HG03558 (cell line): ENCODE results near the gene GFRA1.

Experiments used
- ATAC-seq: cut with Tn5 transposase; IDR thresholded peaks from one replicate; pipeline ENCODE4 v1.9.1; 2021; ENCODE audit warnings: moderate number of reproducible peaks; ENCODE audit not compliant: unreplicated experiment; ENCODE audit errors: extremely low read depth

The GFRA1 gene

GRCh38 chr10:116134322-116134721 is 138.7 kb downstream of the GFRA1 start:
- ATAC-seq, result no peak

GRCh38 chr10:116133634-116134033 is 139.4 kb downstream of the GFRA1 start:
- ATAC-seq, result no peak

- ATAC-seq, result no peak
Observed at GRCh38 chr10:116132780-116133399, 140.1 kb downstream of the GFRA1 start.

- ATAC-seq, result no peak
Observed at GRCh38 chr10:116130006-116130405, 143.0 kb downstream of the GFRA1 start.

- ATAC-seq, result no peak
Observed at GRCh38 chr10:116126954-116127695, 145.9 kb downstream of the GFRA1 start.

- no peak for ATAC-seq
Observed at GRCh38 chr10:116126239-116126638, 146.8 kb downstream of the GFRA1 start.

- ATAC-seq, result no peak
Observed at GRCh38 chr10:116125180-116125579, 147.8 kb downstream of the GFRA1 start.

- no peak for ATAC-seq
Observed at GRCh38 chr10:116124777-116125176, 148.2 kb downstream of the GFRA1 start.

- no peak for ATAC-seq
Observed at GRCh38 chr10:116122664-116123063, 150.3 kb downstream of the GFRA1 start.

- ATAC-seq, result no peak
Observed at GRCh38 chr10:116121640-116122525, 151.1 kb downstream of the GFRA1 start.

GRCh38 chr10:116120688-116121455 is 152.1 kb downstream of the GFRA1 start:
- no peak for ATAC-seq

GRCh38 chr10:116118847-116119246 is 154.2 kb downstream of the GFRA1 start:
- no peak for ATAC-seq

- no peak for ATAC-seq
Observed at GRCh38 chr10:116115797-116116196, 157.2 kb downstream of the GFRA1 start.

- ATAC-seq, result no peak
Observed at GRCh38 chr10:116115036-116115641, 157.9 kb downstream of the GFRA1 start.

GRCh38 chr10:116113721-116114501 is 159.1 kb downstream of the GFRA1 start:
- ATAC-seq, result no peak

- ATAC-seq, result no peak
Observed at GRCh38 chr10:116112232-116113231, 160.5 kb downstream of the GFRA1 start.

GRCh38 chr10:116111483-116112095 is 161.4 kb downstream of the GFRA1 start:
- no peak for ATAC-seq
